ENCODE results near the gene FRAT1. TPM values are rescaled to one million over a fixed set of nuclear protein-coding genes. Genes with fewer than 3 reads are reported as not detected.

The FRAT1 gene
- polyA plus RNA-seq, 3 donors = 17.0 to 34.4 (median 31.2) TPM

DNA sequence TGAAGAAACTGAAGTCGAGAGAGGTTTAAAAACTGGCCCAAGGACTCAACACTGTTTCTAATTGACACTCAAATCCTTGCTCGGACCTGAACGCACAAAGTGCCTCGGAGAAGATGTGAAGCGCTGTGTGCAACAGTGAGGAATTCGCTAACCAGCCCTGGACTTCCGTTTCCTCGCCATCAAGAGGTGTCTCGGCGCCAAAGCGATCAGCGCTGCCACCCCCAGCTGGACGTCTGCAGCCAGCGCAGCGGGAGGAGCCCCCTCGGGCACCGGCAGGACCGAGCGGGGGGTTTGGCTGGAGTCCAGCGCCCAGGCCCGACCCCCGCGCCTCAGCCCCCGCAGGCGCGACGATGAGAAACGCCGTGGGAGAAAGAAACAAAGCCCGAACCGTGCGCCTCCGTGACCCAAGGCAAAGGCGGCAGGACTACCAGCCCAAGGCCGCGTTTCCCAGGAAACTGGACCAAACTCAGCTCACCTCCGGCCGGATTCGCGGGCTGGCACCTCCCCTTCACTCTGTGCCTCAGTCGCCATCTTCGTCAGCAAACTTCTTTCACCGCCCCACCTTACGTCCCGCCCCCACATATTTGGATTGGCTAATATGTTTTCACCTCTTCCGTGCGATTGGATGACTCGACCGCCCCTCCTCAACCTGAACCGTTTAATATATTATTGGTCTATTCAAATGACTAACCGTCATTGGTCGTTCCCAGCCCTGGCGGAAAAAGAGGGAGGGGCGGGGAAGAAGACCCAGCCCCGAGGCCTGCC, 26.8 kb upstream of the FRAT1 start, which contains the start of gene ARHGAP19:
Gene ARHGAP19, minus strand, starts transcription at position 541 of the 765 bp plus-strand sequence. Its CDS starts 10 bp downstream, at position 531.
- intact Hi-C loops (cut with micrococcal nuclease) = loop anchor here (2.0 to 5.0 kb wide), 3 partner anchors 27 to 41 kb away; partner anchors contain the start of genes FRAT1 (in 1 of the 2) and FRAT2 (in 1 of the 2)
- peaks cover 11 to 12% of the 10 kb centered on the region in 2 donors for H3K4me1 ChIP-seq (ENCODE audit: control insufficient read depth in 1 of 2, insufficient read depth in 2 of 2, low read length in 2 of 2)
- H3K4me2 ChIP-seq (replicated peaks; ENCODE audit: extremely low read depth, low read length, poor library complexity, severe bottlenecking) = peak within 1 kb of the TSS; percentile 83
- Mint-ChIP-seq H3K4me3 (peak within 1 kb of the TSS; percentile 89 to 96), H3K9me3 (no peaks in the 10 kb centered on the region), H3K4me1 (peaks cover 20% of the 10 kb centered on the region), H3K27ac (peak within 1 kb of the TSS; percentile 86 to 94 (median 92)), H3K27me3 (ENCODE audit: low read depth in 3 of 3) (peaks cover 1 to 2% (median 2%) of the 10 kb centered on the region in 3 donors), H3K36me3 (peaks cover 4 to 18% of the 10 kb centered on the region in 2 donors)
- TF ChIP-seq, protein P1, sequence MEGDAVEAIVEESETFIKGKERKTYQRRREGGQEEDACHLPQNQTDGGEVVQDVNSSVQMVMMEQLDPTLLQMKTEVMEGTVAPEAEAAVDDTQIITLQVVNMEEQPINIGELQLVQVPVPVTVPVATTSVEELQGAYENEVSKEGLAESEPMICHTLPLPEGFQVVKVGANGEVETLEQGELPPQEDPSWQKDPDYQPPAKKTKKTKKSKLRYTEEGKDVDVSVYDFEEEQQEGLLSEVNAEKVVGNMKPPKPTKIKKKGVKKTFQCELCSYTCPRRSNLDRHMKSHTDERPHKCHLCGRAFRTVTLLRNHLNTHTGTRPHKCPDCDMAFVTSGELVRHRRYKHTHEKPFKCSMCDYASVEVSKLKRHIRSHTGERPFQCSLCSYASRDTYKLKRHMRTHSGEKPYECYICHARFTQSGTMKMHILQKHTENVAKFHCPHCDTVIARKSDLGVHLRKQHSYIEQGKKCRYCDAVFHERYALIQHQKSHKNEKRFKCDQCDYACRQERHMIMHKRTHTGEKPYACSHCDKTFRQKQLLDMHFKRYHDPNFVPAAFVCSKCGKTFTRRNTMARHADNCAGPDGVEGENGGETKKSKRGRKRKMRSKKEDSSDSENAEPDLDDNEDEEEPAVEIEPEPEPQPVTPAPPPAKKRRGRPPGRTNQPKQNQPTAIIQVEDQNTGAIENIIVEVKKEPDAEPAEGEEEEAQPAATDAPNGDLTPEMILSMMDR (IDR thresholded peaks at IDR 0.05) = no peak
- H4K20me1 ChIP-seq (ENCODE audit: insufficient read depth, low read length) = no peaks in the 10 kb centered on the region
- peak; percentile 96 to 98 (median 97) for DNase-seq
- H3K36me3 ChIP-seq (replicated peaks in 1 of 2; ENCODE audit: control insufficient read depth in 1 of 2, insufficient read depth in 2 of 2, low read length in 2 of 2) = peaks cover 4 to 5% of the 10 kb centered on the region in 2 donors
- peak within 1 kb of the TSS; percentile 78 for H3K9ac ChIP-seq (ENCODE audit: insufficient read depth, low read length, poor library complexity, severe bottlenecking)
- peak within 1 kb of the TSS; percentile 72 to 96 (median 92) for H3K4me3 ChIP-seq (replicated peaks in 1 of 3; ENCODE audit: low read depth in 2 of 3, low read length in 3 of 3)
- H3K9me3 ChIP-seq (replicated peaks in 1 of 2; ENCODE audit: control insufficient read depth in 1 of 2, insufficient read depth in 1 of 2, low read length in 2 of 2) = no peaks in the 10 kb centered on the region
- peaks cover 46% of the 10 kb centered on the region for H3K79me2 ChIP-seq (ENCODE audit: insufficient read depth, low read length)
- WGBS (ENCODE audit: insufficient coverage) = 0% methylated on average over 42 of the region's 55 CpGs
- no peaks in the 10 kb centered on the region for H3K27me3 ChIP-seq (ENCODE audit: control insufficient read depth in 2 of 2, insufficient read depth in 2 of 2, low read length in 2 of 2)
- H3K27ac ChIP-seq (ENCODE audit: low read depth in 1 of 2, low read length in 2 of 2) = peak within 1 kb of the TSS; percentile 77 to 85
- peak within 1 kb of the TSS; percentile 96 for H2AFZ ChIP-seq (ENCODE audit: insufficient read depth, low read depth, low read length, poor library complexity, severe bottlenecking)

DNA sequence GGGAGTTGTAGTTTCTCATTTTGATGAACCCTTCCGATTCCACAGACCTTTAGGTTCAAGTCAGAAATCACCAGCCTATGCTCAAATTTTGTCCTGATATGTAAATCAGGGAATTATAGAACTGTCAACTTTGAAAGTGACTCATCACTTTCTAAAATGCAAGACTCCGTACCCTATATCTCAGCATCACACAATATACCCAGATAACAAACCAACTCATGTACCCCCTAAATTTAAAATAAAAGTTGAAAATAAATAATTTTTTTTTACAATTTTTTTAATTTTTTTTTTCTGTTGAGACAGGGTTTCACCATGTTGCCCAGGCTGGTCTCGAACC, 26.2 kb upstream of the FRAT1 start:
- no peaks in the 10 kb centered on the region for H3K9me3 ChIP-seq (replicated peaks in 1 of 2; ENCODE audit: control insufficient read depth in 1 of 2, insufficient read depth in 1 of 2, low read length in 2 of 2)
- intact Hi-C loops (cut with micrococcal nuclease) = loop anchor here (2.0 to 5.0 kb wide), 3 partner anchors 26 to 40 kb away; partner anchors contain the start of genes FRAT1 (in 1 of the 2) and FRAT2 (in 1 of the 2)
- peaks cover 11 to 12% of the 10 kb centered on the region in 2 donors for H3K4me1 ChIP-seq (ENCODE audit: control insufficient read depth in 1 of 2, insufficient read depth in 2 of 2, low read length in 2 of 2)
- 100% methylated on average over 1 of the region's 3 CpGs for WGBS (ENCODE audit: insufficient coverage)
- Mint-ChIP-seq H3K4me1 (peaks cover 20% of the 10 kb centered on the region), H3K9me3 (no peaks in the 10 kb centered on the region), H3K4me3 (peak overlapping the region in 1 of 2 donors; percentile 89), H3K36me3 (peaks cover 4 to 13% of the 10 kb centered on the region in 2 donors), H3K27me3 (ENCODE audit: low read depth in 3 of 3) (peaks cover 1 to 2% (median 2%) of the 10 kb centered on the region in 3 donors), H3K27ac (peak overlapping the region in 3 of 7 donors; percentile 84 to 94 (median 93))
- H3K4me3 ChIP-seq (replicated peaks in 1 of 3; ENCODE audit: low read depth in 2 of 3, low read length in 3 of 3) = no peak overlapping the region
- no peaks in the 10 kb centered on the region for H3K27me3 ChIP-seq (ENCODE audit: control insufficient read depth in 2 of 2, insufficient read depth in 2 of 2, low read length in 2 of 2)
- no peak overlapping the region for H3K27ac ChIP-seq (ENCODE audit: low read depth in 1 of 2, low read length in 2 of 2)
- H3K36me3 ChIP-seq (replicated peaks in 1 of 2; ENCODE audit: control insufficient read depth in 1 of 2, insufficient read depth in 2 of 2, low read length in 2 of 2) = peaks cover 0 to 3% of the 10 kb centered on the region in 2 donors
- H4K20me1 ChIP-seq (ENCODE audit: insufficient read depth, low read length) = no peaks in the 10 kb centered on the region
- H3K79me2 ChIP-seq (ENCODE audit: insufficient read depth, low read length) = peaks cover 42% of the 10 kb centered on the region
- H3K4me2 ChIP-seq (replicated peaks; ENCODE audit: extremely low read depth, low read length, poor library complexity, severe bottlenecking) = no peak overlapping the region
- DNase-seq = no peak
- no peak overlapping the region for H3K9ac ChIP-seq (ENCODE audit: insufficient read depth, low read length, poor library complexity, severe bottlenecking)
- H2AFZ ChIP-seq (ENCODE audit: insufficient read depth, low read depth, low read length, poor library complexity, severe bottlenecking) = no peak overlapping the region
- TF ChIP-seq, protein P1 (IDR thresholded peaks at IDR 0.05) = no peak
